NOMO-1 (cell line): ENCODE data around the gene STAT5B.

Experiments
- DNase-seq, 2 experiments: peaks; one replicate each; lab custom pipeline; 2025; ENCODE audit not compliant: unreplicated experiment in 2 of 2; lab: John Stamatoyannopoulos, UW

STAT5B gene

DNA sequence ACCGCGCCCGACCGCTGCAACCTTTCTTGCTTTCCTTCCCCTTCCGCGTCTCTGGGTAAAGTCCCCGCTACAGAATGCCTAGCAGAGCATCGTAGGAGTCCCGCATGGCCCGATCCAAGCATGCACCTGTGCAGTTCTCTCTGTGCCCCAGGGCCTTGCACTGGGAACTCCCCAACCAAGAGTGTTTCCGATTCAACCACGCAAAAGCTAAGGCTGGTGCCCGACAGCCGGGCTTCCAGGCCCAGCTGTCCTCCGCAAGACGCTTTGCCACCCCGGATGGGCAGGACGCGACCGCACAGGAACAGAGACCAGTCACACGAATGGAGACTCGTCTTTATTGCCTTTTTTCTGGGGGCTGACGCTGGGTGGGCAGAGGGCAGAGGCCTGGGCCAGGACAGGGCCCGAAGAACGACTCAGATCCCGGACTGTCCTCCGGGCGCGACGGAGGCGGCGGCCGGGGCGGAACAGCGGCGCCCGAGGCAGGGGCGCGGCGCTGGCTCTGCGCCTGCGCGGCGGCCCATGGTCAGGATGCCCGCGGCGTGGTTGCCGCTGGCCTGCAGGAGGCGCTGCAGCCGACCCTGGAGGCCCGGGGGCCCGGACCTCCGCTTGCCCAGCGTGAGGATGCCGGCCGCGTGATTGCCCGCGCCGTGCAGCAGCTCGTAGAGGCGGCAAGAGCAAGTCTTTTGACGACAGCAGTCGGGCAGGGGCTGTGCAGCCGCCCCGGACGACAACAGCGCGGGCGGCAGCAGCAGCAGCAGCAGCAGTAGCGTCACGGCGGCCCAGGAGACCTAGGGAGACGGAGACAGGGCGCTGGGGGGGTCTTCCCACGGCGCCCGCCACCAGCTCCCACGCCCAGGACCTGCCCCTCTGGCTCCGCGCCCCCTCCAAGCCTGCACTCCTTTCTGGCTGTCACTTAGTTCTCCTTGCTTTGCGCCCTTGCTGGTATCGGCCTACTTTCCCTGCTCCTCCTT, 92.2 kb downstream of the STAT5B start:
- DNase-seq: peak; percentile 71 to 87

- DNase-seq: no peak
Measured at GRCh38 chr17:42182927-42183734, 93.1 kb downstream of the STAT5B start.

- DNase-seq: no peak
Measured at GRCh38 chr17:42181851-42182207, 94.4 kb downstream of the STAT5B start.

GRCh38 chr17:42180922-42181850, 95.0 kb downstream of the STAT5B start, which contains the start of gene KCNH4:
Gene KCNH4, minus strand, starts transcription at chr17:42181142. Its CDS starts 197 bp downstream, at chr17:42180945.
- DNase-seq: peak; percentile 69 to 83

GRCh38 chr17:42180411-42180921, 95.7 kb downstream of the STAT5B start:
- DNase-seq: no peak

DNA sequence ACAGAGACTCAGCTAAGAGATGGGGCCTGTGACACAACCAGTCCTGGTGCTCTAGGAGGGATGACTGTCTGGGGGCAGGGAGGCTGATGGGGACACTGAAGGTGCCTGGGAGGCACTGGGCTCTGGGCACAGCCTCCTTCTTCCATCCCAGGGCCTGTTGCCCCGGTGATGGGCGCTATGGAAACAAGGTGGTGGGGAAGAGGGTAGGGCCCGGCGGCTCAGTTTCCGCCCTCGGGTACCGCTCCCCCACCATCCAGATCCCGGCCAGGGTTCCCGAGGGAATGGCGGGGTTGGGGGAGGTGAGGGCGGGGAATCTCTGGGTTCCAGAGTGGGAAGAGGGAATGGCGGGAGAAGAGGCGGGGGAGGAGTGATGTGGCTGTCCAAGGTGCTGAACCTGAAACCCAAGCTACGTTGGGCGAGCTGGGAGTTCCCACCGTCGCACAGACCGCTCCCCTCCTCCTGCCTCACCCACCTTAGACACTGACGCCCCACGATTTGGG, 96.2 kb downstream of the STAT5B start:
- DNase-seq: peak in 1 of 2 experiments; percentile 15

DNA sequence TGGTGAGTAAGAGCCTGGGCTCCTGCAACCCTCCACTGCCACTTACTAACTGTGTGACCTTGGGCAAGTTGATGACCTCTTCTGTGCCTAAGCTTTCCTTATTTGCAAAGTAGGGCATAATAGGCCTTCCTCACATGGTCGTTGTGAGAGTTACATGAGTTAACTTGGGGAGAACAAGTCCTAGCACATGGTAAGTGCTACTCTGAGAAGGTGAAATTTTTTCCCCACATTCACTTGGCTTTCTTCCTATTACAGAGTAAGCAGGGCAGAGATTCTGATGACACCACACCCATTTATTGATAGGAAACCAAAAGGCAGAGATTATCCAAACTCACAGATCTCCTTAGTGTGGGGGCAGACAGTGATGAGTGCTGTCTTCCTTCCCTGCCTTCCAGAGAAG, 96.9 kb downstream of the STAT5B start:
- no peak for DNase-seq

DNA sequence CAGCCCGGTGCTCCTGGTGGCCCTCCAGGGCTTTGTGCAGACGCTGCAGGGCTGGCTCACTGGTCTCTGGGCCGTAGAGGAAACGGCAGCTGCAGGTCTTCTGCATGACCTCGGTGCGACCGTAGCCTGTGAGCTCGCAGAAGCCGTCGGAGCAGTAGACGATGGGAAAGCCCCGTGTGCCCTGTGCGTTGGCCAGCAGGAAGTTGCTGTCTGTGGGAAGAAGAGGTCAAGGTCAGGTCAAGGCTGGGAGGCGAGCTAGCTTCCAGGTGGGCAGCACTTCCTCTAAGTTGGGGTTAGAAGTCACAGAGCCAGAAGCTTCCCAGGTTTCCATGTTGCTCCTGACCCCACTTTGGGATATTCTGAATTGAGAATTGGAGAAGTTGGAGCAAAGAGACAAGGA, 97.4 kb downstream of the STAT5B start:
- DNase-seq: no peak

DNA sequence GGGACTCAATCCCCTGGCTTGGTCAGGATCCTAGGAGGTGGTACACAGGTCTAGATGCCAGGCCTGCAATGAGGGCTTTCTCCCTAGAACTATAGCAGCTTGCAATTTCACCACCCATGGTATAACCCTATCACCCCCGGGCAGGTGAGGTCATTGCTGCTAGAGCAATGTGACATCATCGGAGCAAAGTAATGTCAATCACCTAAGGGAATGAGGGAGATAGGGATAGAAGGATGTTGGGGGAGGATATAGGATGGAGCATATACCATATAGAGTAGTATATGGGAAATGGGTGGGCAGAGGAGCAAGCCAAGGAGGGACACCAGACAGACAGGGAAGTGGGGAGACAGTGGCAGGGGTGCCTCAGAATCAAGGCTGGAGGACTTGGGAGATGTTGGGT, 98.5 kb downstream of the STAT5B start:
- no peak for DNase-seq

DNA sequence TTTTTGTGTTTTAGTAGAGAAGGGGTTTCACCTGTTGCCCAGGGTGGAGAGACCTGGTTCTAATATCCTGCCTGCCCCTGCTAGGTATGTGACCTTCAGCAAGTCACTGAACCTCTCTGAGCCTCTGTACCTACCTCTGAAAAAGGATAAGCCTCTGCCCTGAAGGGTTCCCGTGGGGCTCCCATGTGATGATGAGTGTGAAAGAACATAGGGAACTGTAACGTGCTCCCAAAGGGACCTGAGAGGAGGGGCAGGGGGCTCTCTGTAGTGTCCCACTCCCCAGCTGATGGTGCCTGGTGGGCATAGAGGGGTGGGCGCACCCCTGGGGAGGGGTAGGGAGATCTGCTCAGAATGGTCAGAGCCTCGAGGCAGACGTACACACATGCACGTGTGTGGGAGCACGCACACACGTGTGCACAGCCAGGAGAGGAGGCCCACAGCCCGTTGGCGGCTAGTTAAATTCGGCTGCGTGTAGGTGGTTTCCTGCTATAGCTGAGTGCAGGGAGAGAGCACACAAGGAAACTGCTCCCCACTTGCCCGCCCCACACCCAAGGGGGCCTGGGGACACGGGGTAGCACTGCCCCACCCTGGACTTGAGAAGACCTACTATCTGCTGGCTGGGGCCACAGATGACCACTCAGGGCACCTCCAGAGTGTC, 101.9 kb downstream of the STAT5B start:
- no peak for DNase-seq

GRCh38 chr17:42171831-42172230, 104.4 kb downstream of the STAT5B start:
- DNase-seq: no peak

DNA sequence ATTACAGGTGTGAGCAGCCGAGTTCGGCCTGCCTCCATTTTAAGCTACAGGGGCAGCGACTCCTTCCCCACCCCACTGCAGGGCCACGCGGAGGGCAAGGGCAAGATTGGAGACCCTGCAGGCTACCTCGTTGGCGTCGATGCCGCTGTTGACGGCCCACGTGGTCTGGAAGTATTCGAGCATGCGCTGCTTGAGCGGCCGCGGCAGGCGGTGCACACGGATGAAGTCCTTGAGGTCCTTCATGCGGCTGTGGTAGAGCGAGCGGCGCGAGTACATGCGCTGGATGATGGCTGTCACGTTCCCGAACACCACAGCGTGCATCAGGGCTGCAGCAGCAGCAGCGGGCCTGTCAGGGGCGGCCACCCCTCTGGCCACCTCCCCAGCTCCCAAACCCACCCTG, 106.8 kb downstream of the STAT5B start:
- DNase-seq: no peak

GRCh38 chr17:42167807-42168206, 108.4 kb downstream of the STAT5B start:
- peak; percentile 19 to 26 for DNase-seq

DNA sequence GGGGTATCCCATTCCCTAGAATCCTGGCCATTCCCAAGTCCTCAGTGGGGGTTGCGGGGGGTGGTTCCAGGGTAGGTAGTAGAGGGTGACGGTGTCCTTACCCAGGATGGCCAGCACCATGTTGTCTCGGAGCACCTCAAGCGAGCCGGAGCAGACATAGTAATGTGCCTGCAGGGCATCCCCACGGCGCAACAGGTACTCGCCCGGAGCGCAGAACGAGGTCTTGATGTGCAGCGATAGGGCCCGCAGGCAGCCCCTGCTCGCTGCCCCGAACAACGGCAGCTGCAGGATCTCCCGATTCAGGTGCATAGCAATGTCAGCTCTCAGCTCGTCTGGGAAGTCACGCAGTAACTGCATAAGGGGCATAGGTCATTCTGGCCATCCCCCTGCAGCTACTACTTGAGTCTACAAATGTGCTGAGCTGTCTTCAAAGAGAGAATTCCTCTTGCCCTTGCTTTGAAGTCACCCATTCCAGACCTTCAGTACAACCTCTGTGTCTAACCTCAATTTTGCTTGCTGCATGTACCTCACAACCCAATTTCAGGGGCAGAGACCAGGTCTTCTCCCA, 109.9 kb downstream of the STAT5B start:
- no peak for DNase-seq

DNA sequence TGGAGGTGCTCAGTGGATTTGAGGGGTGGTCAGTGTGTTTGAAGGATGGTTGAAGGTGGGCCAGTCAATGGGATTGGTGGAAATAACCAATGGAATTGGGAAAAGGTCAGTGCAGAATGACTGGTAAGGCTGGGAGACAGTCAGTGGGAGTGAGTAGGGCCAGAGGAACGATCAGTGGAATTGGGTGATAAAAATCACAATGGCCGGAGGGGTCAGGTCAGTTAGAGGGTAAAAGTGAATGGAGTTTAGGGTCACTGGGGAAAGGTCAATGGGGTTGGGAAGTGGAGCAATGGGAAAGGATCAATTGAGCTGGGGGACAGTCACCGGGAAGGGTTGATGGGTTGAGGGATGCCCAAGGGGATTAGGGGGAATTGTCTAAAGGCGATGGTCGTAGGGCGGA, 110.4 kb downstream of the STAT5B start:
- no peak for DNase-seq

DNA sequence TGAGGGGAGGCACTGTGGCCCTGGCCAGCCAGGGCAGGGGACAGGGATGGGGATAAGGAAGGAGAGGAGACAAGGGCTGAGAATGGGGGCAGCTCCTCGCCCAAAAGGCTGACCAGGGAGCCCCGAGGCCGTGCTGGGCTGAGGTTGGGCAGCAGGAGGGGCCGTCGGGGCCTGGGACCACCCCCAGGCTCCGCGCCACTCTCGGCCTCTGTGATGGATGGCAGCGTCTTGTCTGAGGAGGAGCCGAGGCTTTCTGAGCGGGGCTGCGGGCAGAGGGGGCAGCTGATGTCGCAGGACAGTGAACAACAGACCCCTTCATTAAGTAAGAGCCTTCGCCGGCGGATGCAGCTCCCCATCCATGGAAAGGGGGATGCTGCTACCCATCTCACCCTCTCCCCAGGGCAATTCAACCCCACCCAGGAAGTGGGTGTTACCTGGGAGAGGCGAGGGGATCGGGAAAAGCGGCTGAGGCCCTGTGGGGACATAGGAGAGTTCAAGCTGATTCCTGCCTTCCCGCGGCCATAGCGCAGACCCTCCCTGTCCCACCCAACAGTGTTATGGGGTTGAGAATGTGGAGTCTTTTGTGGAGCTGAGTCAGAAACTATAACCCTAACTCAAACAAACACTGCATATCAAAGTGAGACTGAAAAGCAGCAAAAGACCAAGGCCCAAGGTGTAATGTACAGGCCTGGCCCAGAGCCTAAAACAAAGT, 112.3 kb downstream of the STAT5B start:
- no peak for DNase-seq

- no peak for DNase-seq
Measured at GRCh38 chr17:42163113-42163512, 113.1 kb downstream of the STAT5B start.

DNA sequence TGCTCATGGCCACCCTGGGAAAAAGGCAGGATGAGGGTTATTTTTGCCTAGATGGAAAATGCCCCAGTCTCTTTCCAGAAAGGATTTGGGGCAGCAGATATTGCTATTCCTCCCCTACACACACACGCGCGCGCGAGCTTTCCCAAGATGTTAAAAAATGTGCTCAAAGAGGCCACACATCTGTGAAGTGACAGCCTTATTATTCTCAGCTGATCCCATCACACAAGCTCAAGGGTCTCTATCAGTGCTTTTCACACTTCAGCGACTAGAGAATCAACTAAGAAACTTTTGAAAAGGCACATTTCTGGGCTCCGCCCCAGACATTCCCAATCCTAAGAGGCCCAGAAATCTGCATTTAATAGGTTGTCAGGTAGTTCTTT, 115.7 kb downstream of the STAT5B start:
- DNase-seq: no peak
